AG10803 (cell line): ENCODE results near the gene DCN.

Experiments used
- DNase-seq: peaks from one replicate; pipeline ENCODE4 v3.0.0; 2010; ENCODE audit warnings: low read depth
- H3K4me3 ChIP-seq: 2 replicates; pipeline ENCODE4 v1.5.1; 2011; ENCODE audit warnings: mild to moderate bottlenecking, low read length, control low read depth
- CTCF ChIP-seq: conservative IDR thresholded peaks from 2 replicates; pipeline ENCODE4 v1.5.1; 2011; ENCODE audit warnings: mild to moderate bottlenecking, low read length, control low read depth, inconsistent platforms

The DCN gene

GRCh38 chr12:91182636-91183455 lies at the start of gene DCN:
TSS of gene DCN (minus strand) at chr12:91182817. CDS start at chr12:91178552, 4,265 bp downstream.
- peak; percentile 55 for DNase-seq
- no peak for TF ChIP-seq CTCF
- peak within 1 kb of the TSS; percentile 72 for H3K4me3 ChIP-seq

- TF ChIP-seq CTCF: no peak
- H3K4me3 ChIP-seq: no peak overlapping the region
- peak; percentile 4 for DNase-seq
These were observed 48.2 kb upstream of the DCN start for GRCh38 chr12:91230841-91231240.

GRCh38 chr12:91226951-91227350 lies 44.3 kb upstream of the DCN start:
- no peak for TF ChIP-seq CTCF
- DNase-seq: no peak
- no peak overlapping the region for H3K4me3 ChIP-seq

- peak; percentile 80 for DNase-seq
These were observed 42.7 kb upstream of the DCN start for GRCh38 chr12:91225316-91225715.

GRCh38 chr12:91224401-91224800 lies 41.8 kb upstream of the DCN start:
- no peak overlapping the region for H3K4me3 ChIP-seq
- no peak for TF ChIP-seq CTCF
- peak; percentile 59 for DNase-seq

More at GRCh38 chr12:91225316-91225715, 42.7 kb upstream of the DCN start:
- no peak overlapping the region for H3K4me3 ChIP-seq
- no peak for TF ChIP-seq CTCF

- no peak for TF ChIP-seq CTCF
- peak; percentile 66 for DNase-seq
- H3K4me3 ChIP-seq: no peak overlapping the region
These were observed 40.1 kb upstream of the DCN start for GRCh38 chr12:91222746-91223145.

- no peak for TF ChIP-seq CTCF
- DNase-seq: no peak
- H3K4me3 ChIP-seq: no peak overlapping the region
These were observed 37.3 kb upstream of the DCN start for GRCh38 chr12:91219919-91220318.
